IMR-90 (cell line): ENCODE results near the gene TGM1. TPM values are rescaled to one million over a fixed set of nuclear protein-coding genes. Genes with fewer than 3 reads are reported as not detected.

Source experiments
- ATAC-seq: fragments of 200-7000 bp; cut with Tn5 transposase; 2 replicates; pipeline ENCODE4 v1.9.1; 2020; ENCODE audit warnings: low read depth, mild to moderate bottlenecking, moderate library complexity
- BruUV-seq: library from RNA; stranded (reverse); fragments of 400-500 nt; replicated peaks from 2 replicates; lab custom pipeline; 2021; lab: Mats Ljungman, UMichigan
- CTCF ChIA-PET: fragments of 300-600 bp; formaldehyde crosslinking; extraction: SDS; loops from one replicate; lab custom pipeline; 2021; ENCODE audit warnings: antibody characterized with exemption; lab: Yijun Ruan, JAX
- POLR2A ChIA-PET: fragments of 300-600 bp; sonication (Branson Sonifier 250); formaldehyde crosslinking; loops from one replicate; lab custom pipeline; 2022; ENCODE audit warnings: antibody characterized with exemption; ENCODE audit not compliant: unreplicated experiment; lab: Charles Lee
- DNase-seq: peaks from one replicate; pipeline ENCODE4 v3.0.0; 2013
- H2AFZ ChIP-seq: replicated peaks from 2 replicates; pipeline ENCODE3; 2013; ENCODE audit warnings: low read length, mild to moderate bottlenecking; ENCODE audit not compliant: poor library complexity
- H2AK5ac ChIP-seq: 2 replicates; pipeline ENCODE4 v1.6.1; 2013; ENCODE audit warnings: low read depth, low read length, inconsistent platforms
- H2AK9ac ChIP-seq: replicated peaks from 2 replicates; pipeline ENCODE3; 2013; ENCODE audit warnings: mild to moderate bottlenecking, low read depth, low read length, moderate library complexity; ENCODE audit not compliant: poor library complexity
- H2BK120ac ChIP-seq: 2 replicates; pipeline ENCODE4 v1.6.1; 2013; ENCODE audit warnings: low read depth, low read length, inconsistent platforms
- H2BK15ac ChIP-seq: 3 replicates; pipeline ENCODE4 v1.6.1; 2013; ENCODE audit warnings: low read depth, low read length, inconsistent platforms
- H2BK20ac ChIP-seq: 2 replicates; pipeline ENCODE4 v1.6.1; 2013; ENCODE audit warnings: low read depth, mild to moderate bottlenecking, inconsistent platforms, low read length, moderate library complexity
- H2BK5ac ChIP-seq: 2 replicates; pipeline ENCODE4 v1.6.1; 2013; ENCODE audit warnings: mild to moderate bottlenecking, low read depth, low read length, inconsistent platforms; ENCODE audit not compliant: poor library complexity, severe bottlenecking
- H3K14ac ChIP-seq: replicated peaks from 2 replicates; pipeline ENCODE4 v1.6.1; 2013; ENCODE audit warnings: low read depth, low read length, inconsistent platforms
- H3K18ac ChIP-seq: 2 replicates; pipeline ENCODE4 v1.6.1; 2013; ENCODE audit warnings: low read depth, low read length, control low read depth
- H3K23ac ChIP-seq: 2 replicates; pipeline ENCODE4 v1.6.1; 2013; ENCODE audit warnings: low read depth, low read length, inconsistent platforms
- H3K27ac ChIP-seq: 2 replicates; pipeline ENCODE4 v1.5.1; 2013; ENCODE audit warnings: mild to moderate bottlenecking, control low read depth, low read length; ENCODE audit not compliant: insufficient read depth
- H3K27me3 ChIP-seq: 2 replicates; pipeline ENCODE4 v1.6.1; 2013; ENCODE audit warnings: low read length; ENCODE audit not compliant: control insufficient read depth, insufficient read depth
- H3K36me3 ChIP-seq: 2 replicates; pipeline ENCODE4 v1.6.1; 2013; ENCODE audit warnings: low read length, mixed read lengths; ENCODE audit not compliant: control insufficient read depth, insufficient read depth
- H3K4ac ChIP-seq: 2 replicates; pipeline ENCODE4 v1.6.1; 2013; ENCODE audit warnings: low read depth, low read length, inconsistent platforms
- H3K4me1 ChIP-seq: 2 replicates; pipeline ENCODE4 v1.6.1; 2013; ENCODE audit warnings: low read length, mixed read lengths; ENCODE audit not compliant: control insufficient read depth, insufficient read depth
- H3K4me2 ChIP-seq: 2 replicates; pipeline ENCODE4 v1.6.1; 2013; ENCODE audit warnings: low read depth, mild to moderate bottlenecking, control low read depth, low read length, moderate library complexity
- H3K4me3 ChIP-seq: 2 replicates; pipeline ENCODE4 v1.5.1; 2013; ENCODE audit warnings: low read depth, mild to moderate bottlenecking, control low read depth, low read length, moderate library complexity; ENCODE audit not compliant: insufficient read depth
- H3K56ac ChIP-seq: 2 replicates; pipeline ENCODE4 v1.6.1; 2013; ENCODE audit warnings: low read length, inconsistent platforms; ENCODE audit not compliant: insufficient read depth; ENCODE audit errors: extremely low read depth
- H3K79me1 ChIP-seq, 2 experiments: 2 replicates each; pipeline ENCODE4 v1.6.1; 2013; ENCODE audit warnings: low read length in 2 of 2, inconsistent platforms in 1 of 2, low read depth in 1 of 2
- H3K9ac ChIP-seq: 2 replicates; pipeline ENCODE4 v1.6.1; 2013; ENCODE audit warnings: low read depth, low read length, control low read depth
- H3K9me1 ChIP-seq: 2 replicates; pipeline ENCODE4 v1.6.1; 2013; ENCODE audit warnings: low read length, inconsistent platforms; ENCODE audit not compliant: insufficient read depth
- H3K9me3 ChIP-seq: 2 replicates; pipeline ENCODE4 v1.6.1; 2013; ENCODE audit warnings: low read length; ENCODE audit not compliant: control insufficient read depth, insufficient read depth
- H4K20me1 ChIP-seq: 2 replicates; pipeline ENCODE4 v1.6.1; 2013; ENCODE audit warnings: low read length, inconsistent platforms; ENCODE audit not compliant: insufficient read depth
- H4K5ac ChIP-seq: 2 replicates; pipeline ENCODE4 v1.6.1; 2013; ENCODE audit warnings: mild to moderate bottlenecking, low read depth, low read length, control low read depth
- H4K8ac ChIP-seq, 2 experiments: 2 replicates each; pipeline ENCODE4 v1.6.1; 2013; ENCODE audit warnings: low read depth in 2 of 2, low read length in 2 of 2, control low read depth in 1 of 2, inconsistent platforms in 1 of 2
- H4K91ac ChIP-seq: 2 replicates; pipeline ENCODE4 v1.6.1; 2013; ENCODE audit warnings: low read depth, low read length, inconsistent platforms; ENCODE audit not compliant: insufficient read depth
- BHLHE40 ChIP-seq: fragments of 150-350 bp; IDR thresholded peaks from 2 replicates; pipeline ENCODE4 v1.6.1; 2016; ENCODE audit warnings: mild to moderate bottlenecking, low read depth, low read length
- CEBPB ChIP-seq: IDR thresholded peaks from 2 replicates; pipeline ENCODE4 v1.6.1; 2012; ENCODE audit warnings: low read depth, low read length, improper control_type of control experiment
- CHD1 ChIP-seq: IDR thresholded peaks from 2 replicates; pipeline ENCODE4 v1.6.1; 2012; ENCODE audit warnings: low read depth, low read length, improper control_type of control experiment
- ELK1 ChIP-seq: fragments of 150-350 bp; IDR thresholded peaks from 2 replicates; pipeline ENCODE4 v1.6.1; 2016; ENCODE audit warnings: low read depth, mild to moderate bottlenecking, low read length, moderate library complexity, borderline replicate concordance
- FOS ChIP-seq: fragments of 150-350 bp; IDR thresholded peaks from 2 replicates; pipeline ENCODE4 v1.6.1; 2016; ENCODE audit warnings: low read depth, low read length
- MAFK ChIP-seq: IDR thresholded peaks from 2 replicates; pipeline ENCODE4 v1.6.1; 2012; ENCODE audit warnings: low read depth, low read length, improper control_type of control experiment
- MAZ ChIP-seq: IDR thresholded peaks from 2 replicates; pipeline ENCODE4 v1.6.1; 2012; ENCODE audit warnings: low read depth, mild to moderate bottlenecking, low read length, improper control_type of control experiment, moderate library complexity, borderline replicate concordance
- MXI1 ChIP-seq: IDR thresholded peaks from 2 replicates; pipeline ENCODE4 v1.6.1; 2012; ENCODE audit warnings: low read depth, mild to moderate bottlenecking, low read length, moderate library complexity, borderline replicate concordance
- NFE2L2 ChIP-seq: fragments of 150-350 bp; IDR thresholded peaks from 2 replicates; pipeline ENCODE4 v1.6.1; 2016; ENCODE audit warnings: low read depth, mild to moderate bottlenecking, low read length
- POLR2A ChIP-seq: IDR thresholded peaks from 2 replicates; pipeline ENCODE4 v1.6.1; 2012; ENCODE audit warnings: mild to moderate bottlenecking, low read depth, low read length
- RAD21 ChIP-seq: IDR thresholded peaks from 2 replicates; pipeline ENCODE4 v1.6.1; 2012; ENCODE audit warnings: low read length, improper control_type of control experiment
- RCOR1 ChIP-seq: IDR thresholded peaks from 2 replicates; pipeline ENCODE4 v1.6.1; 2012; ENCODE audit warnings: mild to moderate bottlenecking, low read length, improper control_type of control experiment; ENCODE audit not compliant: insufficient replicate concordance
- RFX5 ChIP-seq: IDR thresholded peaks from 2 replicates; pipeline ENCODE4 v1.8.0; 2012; ENCODE audit warnings: low read depth, mild to moderate bottlenecking, low read length, moderate library complexity
- USF2 ChIP-seq: fragments of 150-350 bp; IDR thresholded peaks from 2 replicates; pipeline ENCODE4 v1.6.1; 2017; ENCODE audit warnings: mild to moderate bottlenecking, antibody characterized with exemption, low read length, low read depth
- WGBS, 2 experiments: methylation state at CpG; one replicate each; pipeline versions ENCODE4 v1.1.5 to v1.1.7; 2013; ENCODE audit warnings: missing lambda C conversion rate in 2 of 2; ENCODE audit not compliant: insufficient read length in 1 of 2; ENCODE audit errors: extremely low coverage in 2 of 2; 5-methylcytosine and 5-hydroxymethylcytosine counted together
- dilution Hi-C: fragments of 300-500 bp; cut with HindIII; formaldehyde crosslinking; loops from one replicate; pipeline ENCODE4 v1.14.3; 2018; ENCODE audit warnings: low sequenced_read_pairs; ENCODE audit not compliant: unreplicated experiment
- in situ Hi-C: fragments of 300-500 bp; cut with MboI; formaldehyde crosslinking; loops from 3 replicates; pipeline ENCODE4 v1.14.3; 2019; ENCODE audit warnings: low sequenced_read_pairs, inconsistent platforms, mixed read lengths
- intact Hi-C: fragments of 100-400 bp; cut with micrococcal nuclease; formaldehyde crosslinking; loops from 2 replicates; pipeline ENCODE4 v1.10.0; 2022
- polyA plus RNA-seq, 3 experiments: library from polyadenylated mRNA; depleted of rRNA; stranded (reverse); fragments of >200 nt; gene quantifications; 2 replicates each; pipeline ENCODE4 v1.2.3, GENCODE V29; 2012; ENCODE audit warnings: low replicate concordance in 1 of 3
- total RNA-seq: library from RNA; depleted of rRNA; stranded (reverse); fragments of >200 nt; gene quantifications from 2 replicates; pipeline ENCODE4 v1.2.3, GENCODE V29; 2012
- TF ChIP-seq, protein P1 (sequence below): conservative IDR thresholded peaks from 2 replicates; pipeline ENCODE4 v1.5.1; 2012; ENCODE audit warnings: mild to moderate bottlenecking, low read depth, low read length, improper control_type of control experiment

The TGM1 gene
- total and polyA plus RNA-seq, 2 of the 4 experiments (the other 2 are of a cell fraction) = 0.72 to 3.3 TPM

GRCh38 chr14:24283796-24284460, 21.0 kb upstream of the TGM1 start:
- DNase-seq (no peak), ATAC-seq (no peak)
- no peak overlapping the region for H3K4me3 ChIP-seq
- no peak overlapping the region for H3K4me2 ChIP-seq
- in situ Hi-C loops (no loop called here), intact Hi-C loops (no loop called here), dilution Hi-C loops (no loop called here)
- H4K5ac ChIP-seq = no peak overlapping the region
- H4K20me1 ChIP-seq = no peaks in the 10 kb centered on the region; the same call in 1 of the 2 replicates
- no peak overlapping the region for H3K9ac ChIP-seq
- no peak overlapping the region for H2AFZ ChIP-seq
- H2BK120ac ChIP-seq = no peak overlapping the region
- H4K8ac ChIP-seq = no peak overlapping the region
- H3K4me1 ChIP-seq = no peaks in the 10 kb centered on the region; the same call in 1 of the 2 replicates
- no peak overlapping the region for H2BK15ac ChIP-seq
- no peak overlapping the region for H2BK20ac ChIP-seq
- no peak overlapping the region for H3K56ac ChIP-seq
- BruUV-seq = no TSS peak
- H3K4ac ChIP-seq = no peak overlapping the region
- H3K18ac ChIP-seq = no peak overlapping the region
- no peak overlapping the region for H2AK9ac ChIP-seq
- H3K27me3 ChIP-seq = no peaks in the 10 kb centered on the region
- no peaks in the 10 kb centered on the region for H3K36me3 ChIP-seq
- no peak overlapping the region for H3K14ac ChIP-seq
- no peak overlapping the region for H3K27ac ChIP-seq
- H2AK5ac ChIP-seq = no peak overlapping the region
- H2BK5ac ChIP-seq = no peak overlapping the region
- H3K79me1 ChIP-seq = peaks cover 0 to 11% of the 10 kb centered on the region in 2 experiments; a peak in 3 of 4 replicates
- H3K9me1 ChIP-seq = no peaks in the 10 kb centered on the region; the same call in 1 of the 2 replicates
- no peak overlapping the region for H4K91ac ChIP-seq
- H3K9me3 ChIP-seq = no peaks in the 10 kb centered on the region
- H3K23ac ChIP-seq = no peak overlapping the region
- ChIA-PET CTCF (interaction anchor here (0.6 kb wide), 1 partner anchor 266 kb away, joined by 3 read pairs; no protein-coding TSS in a partner anchor), POLR2A (interaction anchor here (0.6 kb wide), 1 partner anchor 77 kb away, joined by 3 read pairs; no protein-coding TSS in a partner anchor)
- WGBS, 2 experiments = no CpG with 5 or more reads among the region's 5 CpGs
- TF ChIP-seq MAFK (no peak), ELK1 (no peak), CHD1 (no peak), POLR2A (no peak), USF2 (no peak), RFX5 (no peak), RAD21 (no peak), NFE2L2 (no peak), BHLHE40 (no peak), FOS (no peak), MXI1 (no peak), MAZ (no peak), RCOR1 (no peak), CEBPB (no peak)
- TF ChIP-seq, protein P1, sequence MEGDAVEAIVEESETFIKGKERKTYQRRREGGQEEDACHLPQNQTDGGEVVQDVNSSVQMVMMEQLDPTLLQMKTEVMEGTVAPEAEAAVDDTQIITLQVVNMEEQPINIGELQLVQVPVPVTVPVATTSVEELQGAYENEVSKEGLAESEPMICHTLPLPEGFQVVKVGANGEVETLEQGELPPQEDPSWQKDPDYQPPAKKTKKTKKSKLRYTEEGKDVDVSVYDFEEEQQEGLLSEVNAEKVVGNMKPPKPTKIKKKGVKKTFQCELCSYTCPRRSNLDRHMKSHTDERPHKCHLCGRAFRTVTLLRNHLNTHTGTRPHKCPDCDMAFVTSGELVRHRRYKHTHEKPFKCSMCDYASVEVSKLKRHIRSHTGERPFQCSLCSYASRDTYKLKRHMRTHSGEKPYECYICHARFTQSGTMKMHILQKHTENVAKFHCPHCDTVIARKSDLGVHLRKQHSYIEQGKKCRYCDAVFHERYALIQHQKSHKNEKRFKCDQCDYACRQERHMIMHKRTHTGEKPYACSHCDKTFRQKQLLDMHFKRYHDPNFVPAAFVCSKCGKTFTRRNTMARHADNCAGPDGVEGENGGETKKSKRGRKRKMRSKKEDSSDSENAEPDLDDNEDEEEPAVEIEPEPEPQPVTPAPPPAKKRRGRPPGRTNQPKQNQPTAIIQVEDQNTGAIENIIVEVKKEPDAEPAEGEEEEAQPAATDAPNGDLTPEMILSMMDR = no peak
